H1 (cell line): ENCODE measurements around the gene DVL1. TPM values are rescaled to one million over a fixed set of nuclear protein-coding genes. Genes with fewer than 3 reads are reported as not detected.

Experiments
- CTCF ChIA-PET: fragments of 300-600 bp; sonication (Branson Sonifier 250); formaldehyde crosslinking; loops from one replicate; lab custom pipeline; 2021; ENCODE audit not compliant: partially characterized antibody; lab: Charles Lee
- POLR2A ChIA-PET: fragments of 300-600 bp; sonication (Branson Sonifier 250); formaldehyde crosslinking; loops from one replicate; lab custom pipeline; 2021; ENCODE audit warnings: inconsistent platforms; ENCODE audit not compliant: partially characterized antibody; lab: Charles Lee
- DNase-seq, 2 experiments: peaks; one replicate each; pipeline versions ENCODE4 v3.0.0 to v3.0.0-alpha.2; 2010 to 2022; ENCODE audit warnings: low spot score in 2 of 2, low read depth in 1 of 2, mixed read lengths in 1 of 2
- FAIRE-seq: peaks from 2 replicates; lab custom pipeline; 2011; peaks lifted over from hg19 to GRCh38; lab: Jason Lieb, UNC
- H2AFZ ChIP-seq: 2 replicates; pipeline ENCODE4 v1.8.1; 2012; ENCODE audit warnings: low read length, inconsistent platforms
- H2AK5ac ChIP-seq: 2 replicates; pipeline ENCODE4 v1.6.1; 2013; ENCODE audit warnings: low read depth, low read length
- H2BK120ac ChIP-seq: replicated peaks from 2 replicates; pipeline ENCODE3; 2013; ENCODE audit warnings: low read depth, low read length, inconsistent platforms
- H2BK12ac ChIP-seq: 2 replicates; pipeline ENCODE4 v1.6.1; 2013; ENCODE audit warnings: low read depth, low read length
- H2BK15ac ChIP-seq: 2 replicates; pipeline ENCODE4 v1.6.1; 2013; ENCODE audit warnings: low read length
- H2BK20ac ChIP-seq: 2 replicates; pipeline ENCODE4 v1.6.1; 2013; ENCODE audit warnings: low read length
- H2BK5ac ChIP-seq: 2 replicates; pipeline ENCODE4 v1.6.1; 2013; ENCODE audit warnings: low read depth, low read length
- H3K14ac ChIP-seq: 2 replicates; pipeline ENCODE4 v1.6.1; 2013; ENCODE audit warnings: inconsistent platforms; ENCODE audit not compliant: insufficient read length
- H3K18ac ChIP-seq: 2 replicates; pipeline ENCODE4 v1.6.1; 2013; ENCODE audit warnings: low read length; ENCODE audit errors: extremely low read depth
- H3K23ac ChIP-seq: 2 replicates; pipeline ENCODE4 v1.6.1; 2013; ENCODE audit warnings: inconsistent platforms; ENCODE audit not compliant: insufficient read length
- H3K23me2 ChIP-seq: 2 replicates; pipeline ENCODE4 v1.6.1; 2013; ENCODE audit warnings: low read depth, low read length
- H3K27ac ChIP-seq: 2 replicates; pipeline ENCODE4 v1.6.1; 2011; ENCODE audit warnings: low read depth, low read length, inconsistent platforms
- H3K27me3 ChIP-seq, 4 experiments: replicated peaks in 1 of 4; 1 replicate in 1 of 4; 2 replicates in 3 of 4; pipeline versions ENCODE4 v1.6.1 to v1.8.1; 2011 to 2013; ENCODE audit warnings: low read length in 3 of 4, mild to moderate bottlenecking in 3 of 4, inconsistent platforms in 2 of 4, mixed read lengths in 2 of 4, moderate library complexity in 1 of 4; ENCODE audit not compliant: control insufficient read depth in 3 of 4, insufficient read depth in 3 of 4; ENCODE audit errors: extremely low read depth in 1 of 4
- H3K36me3 ChIP-seq, 4 experiments: 2 replicates each; pipeline versions ENCODE4 v1.6.1 to v1.8.1; 2011 to 2013; ENCODE audit warnings: mild to moderate bottlenecking in 4 of 4, low read length in 3 of 4, moderate library complexity in 2 of 4, control low read depth in 1 of 4, inconsistent platforms in 1 of 4; ENCODE audit not compliant: insufficient read depth in 4 of 4, control insufficient read depth in 2 of 4
- H3K4ac ChIP-seq: replicated peaks from 2 replicates; pipeline ENCODE3; 2013; ENCODE audit warnings: low read length, low read depth, mixed read lengths, inconsistent platforms; ENCODE audit not compliant: insufficient read length
- H3K4me1 ChIP-seq, 4 experiments: replicated peaks in 1 of 4; 1 replicate in 1 of 4; 2 replicates in 3 of 4; pipeline versions ENCODE4 v1.6.1 to v1.8.1; 2011 to 2013; ENCODE audit warnings: low read length in 3 of 4, inconsistent platforms in 2 of 4, mixed read lengths in 1 of 4; ENCODE audit not compliant: insufficient read depth in 4 of 4, control insufficient read depth in 3 of 4
- H3K4me2 ChIP-seq, 2 experiments: 2 replicates each; pipeline versions ENCODE4 v1.6.1 to v1.8.1; 2011 to 2013; ENCODE audit warnings: low read depth in 2 of 2, low read length in 2 of 2, control low read depth in 1 of 2, inconsistent platforms in 1 of 2, mild to moderate bottlenecking in 1 of 2; ENCODE audit not compliant: insufficient read depth in 1 of 2
- H3K4me3 ChIP-seq, 4 experiments: fragments of 200-600, 300-600 bp in 1 of 4; sonication (generic), shearing (Covaris generic), sonication (Bioruptor Twin) in 1 of 4; 2 replicates each; pipeline versions ENCODE4 v1.5.1 to v1.8.1; 2011 to 2016; ENCODE audit warnings: low read length in 4 of 4, low read depth in 3 of 4, control low read depth in 2 of 4, inconsistent platforms in 2 of 4, mild to moderate bottlenecking in 2 of 4, mixed read lengths in 1 of 4, moderate library complexity in 1 of 4; ENCODE audit not compliant: insufficient read depth in 2 of 4; ENCODE audit errors: extremely low read depth in 1 of 4
- H3K56ac ChIP-seq: replicated peaks from 2 replicates; pipeline ENCODE3; 2013; ENCODE audit warnings: low read depth, mild to moderate bottlenecking, mixed read lengths, low read length, inconsistent platforms; ENCODE audit not compliant: insufficient read length
- H3K79me1 ChIP-seq: 2 replicates; pipeline ENCODE4 v1.6.1; 2013; ENCODE audit warnings: low read depth, low read length, control low read depth
- H3K79me2 ChIP-seq, 2 experiments: 2 replicates each; pipeline versions ENCODE4 v1.6.1 to v1.8.1; 2012 to 2013; ENCODE audit warnings: low read length in 2 of 2, mild to moderate bottlenecking in 2 of 2, inconsistent platforms in 1 of 2; ENCODE audit not compliant: insufficient read depth in 2 of 2, control insufficient read depth in 1 of 2
- H3K9ac ChIP-seq, 4 experiments: replicated peaks in 1 of 4; 1 replicate in 1 of 4; 2 replicates in 3 of 4; pipeline versions ENCODE4 v1.6.1 to v1.8.1; 2011 to 2013; ENCODE audit warnings: low read depth in 3 of 4, low read length in 3 of 4, control low read depth in 2 of 4, mild to moderate bottlenecking in 2 of 4, moderate library complexity in 2 of 4, inconsistent platforms in 1 of 4; ENCODE audit errors: extremely low read depth in 1 of 4
- H3K9me3 ChIP-seq, 2 experiments: 2 replicates each; pipeline versions ENCODE4 v1.6.1 to v1.8.1; 2012 to 2013; ENCODE audit warnings: mild to moderate bottlenecking in 2 of 2, moderate library complexity in 2 of 2, control low read depth in 1 of 2, inconsistent platforms in 1 of 2, low read depth in 1 of 2, low read length in 1 of 2, mixed read lengths in 1 of 2; ENCODE audit not compliant: insufficient read depth in 2 of 2
- H4K20me1 ChIP-seq, 2 experiments: replicated peaks in 1 of 2; 2 replicates each; pipeline versions ENCODE3 to v1.8.1; 2011 to 2013; ENCODE audit warnings: inconsistent platforms in 2 of 2, low read length in 2 of 2, mild to moderate bottlenecking in 1 of 2; ENCODE audit not compliant: insufficient read depth in 2 of 2, control insufficient read depth in 1 of 2
- H4K5ac ChIP-seq: 2 replicates; pipeline ENCODE4 v1.6.1; 2013; ENCODE audit warnings: low read length, low read depth, mixed read lengths, inconsistent platforms; ENCODE audit not compliant: insufficient read length
- H4K8ac ChIP-seq: 2 replicates; pipeline ENCODE4 v1.8.0; 2013; ENCODE audit warnings: mild to moderate bottlenecking, moderate library complexity, low read length, inconsistent platforms; ENCODE audit not compliant: insufficient read depth; ENCODE audit errors: extremely low read depth
- H4K91ac ChIP-seq: replicated peaks from 2 replicates; pipeline ENCODE3; 2013; ENCODE audit warnings: low read length, mixed read lengths, inconsistent platforms; ENCODE audit not compliant: insufficient read length
- BACH1 ChIP-seq: IDR thresholded peaks from 2 replicates; pipeline ENCODE4 v1.6.1; 2012; ENCODE audit warnings: low read length, improper control_type of control experiment
- CBX5 ChIP-seq: fragments of 300-800, 300-1000 bp; sonication (generic); IDR thresholded peaks from 2 replicates; pipeline ENCODE4 v1.7.1; 2016; ENCODE audit warnings: antibody characterized with exemption, low read length, low read depth
- RNF2 ChIP-seq: fragments of 200-900, 300-1000 bp; sonication (generic); IDR thresholded peaks from 2 replicates; pipeline ENCODE4 v1.7.1; 2016; ENCODE audit warnings: borderline replicate concordance, low read depth, mild to moderate bottlenecking, antibody characterized with exemption, low read length; ENCODE audit not compliant: poor library complexity, severe bottlenecking; ENCODE audit errors: missing control alignments
- WGBS, 2 experiments: shearing (Covaris generic) in 1 of 2; methylation state at CpG; one replicate each; pipeline versions ENCODE4 v1.1.6 to v1.1.7; 2013 to 2015; ENCODE audit warnings: low lambda C conversion rate in 2 of 2, mixed read lengths in 2 of 2, inconsistent platforms in 1 of 2, low coverage in 1 of 2, missing lambda C conversion rate in 1 of 2; ENCODE audit not compliant: insufficient replicate concordance in 2 of 2, insufficient coverage in 1 of 2, insufficient read length in 1 of 2; ENCODE audit errors: extremely low coverage in 1 of 2, missing lambda C conversion rate in 1 of 2; 5-methylcytosine and 5-hydroxymethylcytosine counted together
- polyA plus RNA-seq, 7 experiments: library from polyadenylated mRNA; depleted of rRNA in 3 of 7; stranded (reverse) in 5 of 7; unstranded in 2 of 7; fragments of >200 nt in 5 of 7; fragments of 200-250 nt in 2 of 7; gene quantifications; 1 replicate in 5 of 7; 2 replicates in 1 of 7; 4 replicates in 1 of 7; pipeline versions ENCODE4 v1.2.1 to v1.2.3, GENCODE V29; 2011 to 2013; ENCODE audit warnings: missing spikeins in 2 of 7, mixed read lengths in 2 of 7
- total RNA-seq: library from RNA; stranded (reverse); fragmentation: NEBNext Ultra II Directional; extraction: Animal tissue kit (Norgen Biotek cat#: 25700); gene quantifications from 2 replicates; pipeline ENCODE4 v1.2.1, GENCODE V29; 2021

Gene DVL1
- total and polyA plus RNA-seq, 2 of the 8 experiments (the other 6 are each of a cell fraction or from before 2014, with no cell fraction given) = 39.4 to 58.9 TPM

DNA sequence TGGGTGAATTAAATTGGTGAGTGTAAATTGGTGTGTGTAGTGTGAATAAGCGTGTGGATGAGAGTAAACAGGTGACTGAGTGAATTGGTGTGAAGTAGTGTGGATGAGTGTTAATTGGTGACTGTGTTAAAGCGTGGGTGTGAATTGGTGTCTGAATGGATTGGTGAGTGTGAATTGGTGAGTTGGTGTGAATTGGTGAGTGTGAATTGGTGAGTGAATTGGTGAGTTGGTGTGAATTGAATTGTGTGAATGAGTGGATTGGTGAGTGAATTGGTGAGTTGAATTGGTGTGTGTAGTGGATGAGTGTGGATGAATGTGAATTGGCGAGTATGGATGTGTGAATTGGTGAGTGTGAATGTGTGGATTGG, 17.5 kb upstream of the DVL1 start:
- H4K5ac ChIP-seq = no peak overlapping the region
- no peak overlapping the region for H3K4ac ChIP-seq
- H3K27me3 ChIP-seq = no peaks in the 10 kb centered on the region; a peak in 1 of 7 replicates
- peaks cover 17% of the 10 kb centered on the region; the same call in 1 of the 2 replicates for H3K23me2 ChIP-seq
- no peak overlapping the region for H3K4me3 ChIP-seq
- H3K36me3 ChIP-seq = no peaks in the 10 kb centered on the region; a peak in 1 of 8 replicates
- H2BK120ac ChIP-seq = no peak overlapping the region
- H3K14ac ChIP-seq = no peak overlapping the region
- no peak overlapping the region for H2BK20ac ChIP-seq
- H3K79me2 ChIP-seq = no peaks in the 10 kb centered on the region
- no peak overlapping the region for H2BK12ac ChIP-seq
- no peak for TF ChIP-seq RNF2
- TF ChIP-seq CBX5 = 0 out of 2 replicates have a peak, but pooled peaks have one; percentile 42
- peak; percentile 80; the same call in 1 of the 2 replicates for TF ChIP-seq BACH1
- peaks cover 0 to 6% (median 3%) of the 10 kb centered on the region in 4 experiments; a peak in 5 of 7 replicates for H3K4me1 ChIP-seq
- peaks cover 0 to 9% of the 10 kb centered on the region in 2 experiments for H4K20me1 ChIP-seq
- H3K79me1 ChIP-seq = no peaks in the 10 kb centered on the region
- peak overlapping the region; percentile 82; the same call in 1 of the 2 replicates for H2AK5ac ChIP-seq
- ChIA-PET CTCF (no interaction called here), POLR2A (no interaction called here)
- H3K27ac ChIP-seq = no peak overlapping the region
- H3K9ac ChIP-seq = no peak overlapping the region; a peak in 1 of 7 replicates
- H2AFZ ChIP-seq = no peak overlapping the region
- no peak for DNase-seq
- no peak overlapping the region for H2BK15ac ChIP-seq
- H3K4me2 ChIP-seq = no peak overlapping the region
- H2BK5ac ChIP-seq = no peak overlapping the region
- no peak overlapping the region for H3K18ac ChIP-seq
- H3K9me3 ChIP-seq = peaks cover 12 to 18% of the 10 kb centered on the region in 2 experiments; a peak in 3 of 4 replicates
- H4K8ac ChIP-seq = no peak overlapping the region
- no peak overlapping the region for H3K23ac ChIP-seq
- FAIRE-seq = no peak
- no peak overlapping the region for H4K91ac ChIP-seq
- WGBS, 2 experiments = 87 to 100% methylated on average over 3 of the region's 3 CpGs
- peak overlapping the region; percentile 94 for H3K56ac ChIP-seq
